OCI-LY1 (cell line): ENCODE measurements around the gene CTNNA3.

ENCODE experiments used
- H2AFZ ChIP-seq: fragments of 200-600 bp; sonication (generic), shearing (Covaris generic); 2 replicates; pipeline ENCODE4 v1.6.0; 2014; ENCODE audit warnings: antibody characterized with exemption, mild to moderate bottlenecking, low read length
- H3F3A ChIP-seq: fragments of 200-600 bp; sonication (generic), shearing (Covaris generic); 2 replicates; pipeline ENCODE4 v1.6.0; 2014; ENCODE audit warnings: mild to moderate bottlenecking, antibody characterized with exemption, low read length, moderate library complexity; ENCODE audit not compliant: insufficient read depth
- H3K27ac ChIP-seq: fragments of 200-600 bp; sonication (generic); 2 replicates; pipeline ENCODE4 v1.5.1; 2014; ENCODE audit warnings: low read length, mixed run types, mild to moderate bottlenecking, low read depth; ENCODE audit not compliant: poor library complexity, severe bottlenecking
- H3K27me3 ChIP-seq: fragments of 200-600 bp; sonication (generic); 2 replicates; pipeline ENCODE4 v1.6.0; 2014; ENCODE audit warnings: antibody characterized with exemption, mild to moderate bottlenecking, low read length, moderate library complexity; ENCODE audit not compliant: insufficient read depth
- H3K36me3 ChIP-seq: fragments of 200-600 bp; sonication (generic); 2 replicates; pipeline ENCODE4 v1.6.1; 2014; ENCODE audit warnings: mild to moderate bottlenecking, antibody characterized with exemption, low read length, moderate library complexity, mixed read lengths; ENCODE audit not compliant: insufficient read depth
- H3K4me1 ChIP-seq: fragments of 200-600 bp; sonication (generic); 2 replicates; pipeline ENCODE4 v1.5.1; 2014; ENCODE audit warnings: mild to moderate bottlenecking, low read length, moderate library complexity; ENCODE audit not compliant: insufficient read depth, severe bottlenecking
- H3K4me2 ChIP-seq: fragments of 200-600 bp; sonication (generic), shearing (Covaris generic); 2 replicates; pipeline ENCODE4 v1.6.1; 2014; ENCODE audit warnings: low read length
- H3K4me3 ChIP-seq: fragments of 200-600 bp; sonication (generic); 2 replicates; pipeline ENCODE4 v1.5.1; 2014; ENCODE audit warnings: low read length, low read depth, mild to moderate bottlenecking, mixed read lengths; ENCODE audit not compliant: poor library complexity, severe bottlenecking
- H3K79me2 ChIP-seq: fragments of 200-600 bp; shearing (Covaris generic); 2 replicates; pipeline ENCODE4 v1.6.1; 2016; ENCODE audit warnings: mixed run types, low read length, mixed read lengths; ENCODE audit not compliant: insufficient read depth
- H3K9ac ChIP-seq: fragments of 200-600 bp; sonication (generic), shearing (Covaris generic); 2 replicates; pipeline ENCODE4 v1.6.1; 2014; ENCODE audit warnings: mild to moderate bottlenecking, low read length, mixed read lengths
- H3K9me2 ChIP-seq: fragments of 200-600 bp; sonication (generic), shearing (Covaris generic); 2 replicates; pipeline ENCODE4 v1.6.1; 2014; ENCODE audit warnings: low read depth, mild to moderate bottlenecking, low read length, mixed read lengths
- H3K9me3 ChIP-seq: fragments of 200-600 bp; shearing (Covaris generic); 2 replicates; pipeline ENCODE4 v1.6.1; 2014; ENCODE audit warnings: low read length, mixed read lengths
- H4K20me1 ChIP-seq: fragments of 200-600 bp; sonication (generic), shearing (Covaris generic); 2 replicates; pipeline ENCODE4 v1.6.0; 2016; ENCODE audit warnings: mild to moderate bottlenecking, low read length; ENCODE audit not compliant: insufficient read depth
- CTCF ChIP-seq: fragments of 200-600 bp; sonication (generic), shearing (Covaris generic); IDR thresholded peaks from 2 replicates; pipeline ENCODE4 v1.5.1; 2017; ENCODE audit warnings: mild to moderate bottlenecking, antibody characterized with exemption, low read length, moderate library complexity, mixed read lengths
- EZH2 ChIP-seq: fragments of 200-600 bp; sonication (generic), shearing (Covaris generic); IDR thresholded peaks from 2 replicates; pipeline ENCODE4 v1.8.0; 2017; ENCODE audit warnings: borderline replicate concordance, mixed run types, mild to moderate bottlenecking, antibody characterized with exemption, low read length, moderate library complexity, mixed read lengths

The CTNNA3 gene

GRCh38 chr10:66246177-66246576 is 1449.8 kb downstream of the CTNNA3 start:
- Histone ChIP-seq H3K36me3 (no peaks in the 10 kb centered on the region), H3K27me3 (no peaks in the 10 kb centered on the region), H3K9ac (no peak overlapping the region), H3F3A (no peaks in the 10 kb centered on the region), H3K9me3 (no peaks in the 10 kb centered on the region), H3K4me3 (no peak overlapping the region), H4K20me1 (no peaks in the 10 kb centered on the region), H2AFZ (no peak overlapping the region), H3K4me1 (no peaks in the 10 kb centered on the region), H3K9me2 (no peaks in the 10 kb centered on the region), H3K4me2 (no peak overlapping the region), H3K27ac (no peak overlapping the region), H3K79me2 (no peaks in the 10 kb centered on the region)
- TF ChIP-seq CTCF = no peak
- no peak for TF ChIP-seq EZH2

- no peak overlapping the region for H3K27ac ChIP-seq
- no peak overlapping the region for H2AFZ ChIP-seq
- H3K4me3 ChIP-seq = no peak overlapping the region
- no peaks in the 10 kb centered on the region for H3K9me2 ChIP-seq
- no peaks in the 10 kb centered on the region for H3K36me3 ChIP-seq
- H3K9me3 ChIP-seq = no peaks in the 10 kb centered on the region
- no peak for TF ChIP-seq EZH2
- TF ChIP-seq CTCF = no peak
- no peaks in the 10 kb centered on the region for H3K4me1 ChIP-seq
- no peaks in the 10 kb centered on the region for H4K20me1 ChIP-seq
- H3K79me2 ChIP-seq = no peaks in the 10 kb centered on the region
- H3F3A ChIP-seq = no peaks in the 10 kb centered on the region
- H3K9ac ChIP-seq = no peak overlapping the region
- H3K27me3 ChIP-seq = no peaks in the 10 kb centered on the region
- no peak overlapping the region for H3K4me2 ChIP-seq
These were observed 1451.0 kb downstream of the CTNNA3 start for GRCh38 chr10:66244953-66245352.

- Histone ChIP-seq H4K20me1 (no peaks in the 10 kb centered on the region), H3K9me2 (no peaks in the 10 kb centered on the region), H3K9me3 (no peaks in the 10 kb centered on the region), H2AFZ (no peak overlapping the region), H3K9ac (no peak overlapping the region), H3K4me3 (no peak overlapping the region), H3K36me3 (no peaks in the 10 kb centered on the region), H3F3A (no peaks in the 10 kb centered on the region), H3K27me3 (no peaks in the 10 kb centered on the region), H3K4me2 (no peak overlapping the region), H3K4me1 (no peaks in the 10 kb centered on the region), H3K27ac (no peak overlapping the region), H3K79me2 (no peaks in the 10 kb centered on the region)
- TF ChIP-seq EZH2 = no peak
- no peak for TF ChIP-seq CTCF
These were observed 1453.1 kb downstream of the CTNNA3 start for GRCh38 chr10:66242885-66243284.
